Loucy (cell line): ENCODE results near the gene PDZRN3.

Experiments
- H2AFZ ChIP-seq: fragments of 200-600 bp; sonication (generic); 2 replicates; pipeline ENCODE4 v1.6.0; 2016; ENCODE audit warnings: antibody characterized with exemption, mild to moderate bottlenecking, low read length, moderate library complexity
- H3F3A ChIP-seq: fragments of 200-600 bp; 2 replicates; pipeline ENCODE4 v1.6.0; 2016; ENCODE audit warnings: antibody characterized with exemption, low read depth, mild to moderate bottlenecking
- H3K27me3 ChIP-seq: fragments of 200-600 bp; sonication (generic); 2 replicates; pipeline ENCODE4 v1.6.1; 2014; ENCODE audit warnings: low read length, mild to moderate bottlenecking; ENCODE audit not compliant: insufficient read depth, poor library complexity, severe bottlenecking
- H3K36me3 ChIP-seq: fragments of 200-600 bp; sonication (generic); 2 replicates; pipeline ENCODE4 v1.6.1; 2016; ENCODE audit warnings: low read length; ENCODE audit not compliant: insufficient read depth
- H3K4me1 ChIP-seq: fragments of 200-600 bp; sonication (generic); 2 replicates; pipeline ENCODE4 v1.5.1; 2014; ENCODE audit warnings: low read length, mild to moderate bottlenecking; ENCODE audit not compliant: insufficient read depth, poor library complexity, severe bottlenecking
- H3K4me2 ChIP-seq: fragments of 200-600 bp; sonication (generic); 2 replicates; pipeline ENCODE4 v1.6.0; 2014; ENCODE audit warnings: antibody characterized with exemption, low read length, low read depth, mild to moderate bottlenecking; ENCODE audit not compliant: poor library complexity, severe bottlenecking
- H3K4me3 ChIP-seq: fragments of 200-600 bp; sonication (generic); 2 replicates; pipeline ENCODE4 v1.5.1; 2014; ENCODE audit warnings: low read length, mild to moderate bottlenecking, mixed read lengths; ENCODE audit not compliant: poor library complexity, severe bottlenecking
- H3K79me2 ChIP-seq: fragments of 200-600 bp; sonication (generic); 2 replicates; pipeline ENCODE4 v1.6.1; 2014; ENCODE audit warnings: low read length; ENCODE audit not compliant: insufficient read depth
- H3K9ac ChIP-seq: fragments of 200-600 bp; sonication (generic); 2 replicates; pipeline ENCODE4 v1.6.0; 2014; ENCODE audit warnings: mild to moderate bottlenecking, low read depth, low read length, moderate library complexity; ENCODE audit not compliant: poor library complexity, severe bottlenecking
- H3K9me2 ChIP-seq: fragments of 200-600 bp; sonication (generic); replicated peaks from 2 replicates; pipeline ENCODE4 v1.6.1; 2016; ENCODE audit warnings: low read depth, low read length, mixed read lengths
- H3K9me3 ChIP-seq: fragments of 200-600 bp; sonication (generic); 2 replicates; pipeline ENCODE4 v1.6.1; 2014; ENCODE audit warnings: mild to moderate bottlenecking, antibody characterized with exemption, low read length, low read depth; ENCODE audit not compliant: insufficient read depth
- H4K20me1 ChIP-seq: fragments of 200-600 bp; sonication (generic); 2 replicates; pipeline ENCODE4 v1.6.0; 2014; ENCODE audit warnings: antibody characterized with exemption, low read length, mild to moderate bottlenecking; ENCODE audit not compliant: insufficient read depth, poor library complexity, severe bottlenecking
- EZH2phosphoT487 ChIP-seq: fragments of 200-600 bp; IDR thresholded peaks from 2 replicates; pipeline ENCODE4 v1.6.1; 2018; ENCODE audit warnings: antibody characterized with exemption, mild to moderate bottlenecking, moderate library complexity, borderline replicate concordance
- TF ChIP-seq, protein P1 (sequence below): fragments of 200-600 bp; sonication (generic); conservative IDR thresholded peaks from 2 replicates; pipeline ENCODE4 v1.5.1; 2014; ENCODE audit warnings: mild to moderate bottlenecking, antibody characterized with exemption, low read length

The PDZRN3 gene

DNA sequence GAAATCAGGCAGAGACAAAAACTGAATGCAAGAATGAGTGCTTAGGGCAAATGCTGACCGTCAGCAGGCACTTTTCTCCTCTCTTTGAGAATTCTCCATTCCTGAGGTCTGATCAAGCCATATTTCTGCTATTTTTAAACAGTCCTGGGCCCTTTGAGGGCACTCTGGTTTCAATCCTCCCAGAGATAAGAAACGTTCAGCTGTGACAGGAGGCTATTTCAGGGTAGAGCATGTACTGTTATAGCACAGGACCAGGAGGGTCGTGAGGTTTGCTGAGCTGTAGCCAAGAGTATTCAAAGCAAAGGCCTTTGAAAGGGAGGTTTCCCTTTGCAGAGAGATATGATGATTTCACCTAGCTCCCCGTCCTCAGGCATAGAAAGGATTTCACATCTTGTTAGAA, 39.6 kb upstream of the PDZRN3 start:
- Histone ChIP-seq H2AFZ (no peak overlapping the region), H3K9ac (no peak overlapping the region), H3K36me3 (no peaks in the 10 kb centered on the region), H3K27me3 (no peaks in the 10 kb centered on the region), H3K9me2 (no peaks in the 10 kb centered on the region), H3K4me3 (no peak overlapping the region), H3K9me3 (no peaks in the 10 kb centered on the region), H3K4me1 (no peaks in the 10 kb centered on the region), H3K4me2 (no peak overlapping the region), H3K79me2 (no peaks in the 10 kb centered on the region), H3F3A (no peaks in the 10 kb centered on the region), H4K20me1 (no peaks in the 10 kb centered on the region)
- TF ChIP-seq, protein P1, sequence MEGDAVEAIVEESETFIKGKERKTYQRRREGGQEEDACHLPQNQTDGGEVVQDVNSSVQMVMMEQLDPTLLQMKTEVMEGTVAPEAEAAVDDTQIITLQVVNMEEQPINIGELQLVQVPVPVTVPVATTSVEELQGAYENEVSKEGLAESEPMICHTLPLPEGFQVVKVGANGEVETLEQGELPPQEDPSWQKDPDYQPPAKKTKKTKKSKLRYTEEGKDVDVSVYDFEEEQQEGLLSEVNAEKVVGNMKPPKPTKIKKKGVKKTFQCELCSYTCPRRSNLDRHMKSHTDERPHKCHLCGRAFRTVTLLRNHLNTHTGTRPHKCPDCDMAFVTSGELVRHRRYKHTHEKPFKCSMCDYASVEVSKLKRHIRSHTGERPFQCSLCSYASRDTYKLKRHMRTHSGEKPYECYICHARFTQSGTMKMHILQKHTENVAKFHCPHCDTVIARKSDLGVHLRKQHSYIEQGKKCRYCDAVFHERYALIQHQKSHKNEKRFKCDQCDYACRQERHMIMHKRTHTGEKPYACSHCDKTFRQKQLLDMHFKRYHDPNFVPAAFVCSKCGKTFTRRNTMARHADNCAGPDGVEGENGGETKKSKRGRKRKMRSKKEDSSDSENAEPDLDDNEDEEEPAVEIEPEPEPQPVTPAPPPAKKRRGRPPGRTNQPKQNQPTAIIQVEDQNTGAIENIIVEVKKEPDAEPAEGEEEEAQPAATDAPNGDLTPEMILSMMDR, result no peak
- no peak for TF ChIP-seq EZH2phosphoT487

DNA sequence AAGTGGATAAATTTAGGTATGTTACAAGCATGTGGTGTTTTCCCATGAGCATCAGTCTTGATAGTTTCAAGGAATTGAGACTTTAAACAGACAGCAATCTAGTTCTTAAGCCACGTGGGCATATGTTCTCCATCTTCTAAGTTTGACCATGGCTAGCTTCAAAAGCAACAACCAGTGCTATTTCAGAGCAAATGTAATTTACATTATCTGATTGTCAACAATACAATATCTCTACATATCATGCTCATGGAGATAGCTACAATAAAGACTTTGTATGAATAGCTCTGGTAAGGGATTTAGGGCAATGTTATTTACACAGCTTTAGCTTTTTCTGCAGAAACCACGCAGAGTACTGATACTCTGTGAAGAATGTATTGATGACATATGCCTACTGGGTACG, 38.8 kb upstream of the PDZRN3 start:
- Histone ChIP-seq H2AFZ (no peak overlapping the region), H3K4me2 (no peak overlapping the region)

DNA sequence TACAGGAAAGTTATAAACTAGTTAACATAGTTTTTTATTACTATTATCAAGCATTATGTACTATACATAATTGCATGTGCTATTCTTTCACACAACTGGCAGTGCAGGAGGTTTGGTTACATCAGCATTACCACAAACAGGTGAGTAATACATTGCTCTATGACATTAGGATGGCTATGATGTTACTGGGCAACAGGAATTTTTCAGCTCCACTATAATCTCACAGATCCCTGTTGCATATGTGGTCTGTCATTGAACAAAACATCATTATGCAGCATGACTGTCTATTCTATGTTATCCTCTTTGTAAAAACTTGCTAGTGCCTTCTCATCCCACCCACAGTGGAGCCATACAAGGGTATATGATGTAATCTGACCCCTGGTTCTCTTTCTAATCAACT, 36.5 kb upstream of the PDZRN3 start:
- Histone ChIP-seq H3K4me3 (no peak overlapping the region), H3K79me2 (no peaks in the 10 kb centered on the region), H2AFZ (no peak overlapping the region), H3F3A (no peaks in the 10 kb centered on the region), H3K4me1 (no peaks in the 10 kb centered on the region), H3K9ac (no peak overlapping the region), H3K36me3 (no peaks in the 10 kb centered on the region), H3K27me3 (no peaks in the 10 kb centered on the region), H3K9me3 (no peaks in the 10 kb centered on the region), H4K20me1 (no peaks in the 10 kb centered on the region), H3K4me2 (no peak overlapping the region), H3K9me2 (no peaks in the 10 kb centered on the region)
- TF ChIP-seq EZH2phosphoT487, result no peak
- TF ChIP-seq, protein P1, result no peak

More for the DNA sequence above, 38.8 kb upstream of the PDZRN3 start:
- Histone ChIP-seq H3K79me2 (no peaks in the 10 kb centered on the region), H3K9me2 (no peaks in the 10 kb centered on the region), H3K4me3 (no peak overlapping the region), H3K4me1 (no peaks in the 10 kb centered on the region), H3K9ac (no peak overlapping the region), H3F3A (no peaks in the 10 kb centered on the region), H3K36me3 (no peaks in the 10 kb centered on the region), H3K9me3 (no peaks in the 10 kb centered on the region), H4K20me1 (no peaks in the 10 kb centered on the region), H3K27me3 (no peaks in the 10 kb centered on the region)
- TF ChIP-seq, protein P1, result no peak
- TF ChIP-seq EZH2phosphoT487, result no peak
